Uterus (tissue), 2 donors: ENCODE measurements around the gene APBA3.

ENCODE experiments used
- POLR2A ChIP-seq, 2 donors: fragments of 450-650 bp; IDR thresholded peaks; one replicate each; pipeline ENCODE4 v1.6.1; 2016; ENCODE audit warnings: antibody characterized with exemption in 2 of 2, mild to moderate bottlenecking in 1 of 2, moderate library complexity in 1 of 2
- TF ChIP-seq, protein P1 (sequence below), 4 experiments: fragments of 200-600 bp in 2 of 4; fragments of 450-650 bp in 2 of 4; sonication (generic) in 2 of 4; IDR thresholded peaks; one replicate each; pipeline ENCODE4 v1.5.1; 2016 to 2019; ENCODE audit warnings: antibody characterized with exemption in 4 of 4, mild to moderate bottlenecking in 2 of 4, moderate library complexity in 1 of 4

DNA sequence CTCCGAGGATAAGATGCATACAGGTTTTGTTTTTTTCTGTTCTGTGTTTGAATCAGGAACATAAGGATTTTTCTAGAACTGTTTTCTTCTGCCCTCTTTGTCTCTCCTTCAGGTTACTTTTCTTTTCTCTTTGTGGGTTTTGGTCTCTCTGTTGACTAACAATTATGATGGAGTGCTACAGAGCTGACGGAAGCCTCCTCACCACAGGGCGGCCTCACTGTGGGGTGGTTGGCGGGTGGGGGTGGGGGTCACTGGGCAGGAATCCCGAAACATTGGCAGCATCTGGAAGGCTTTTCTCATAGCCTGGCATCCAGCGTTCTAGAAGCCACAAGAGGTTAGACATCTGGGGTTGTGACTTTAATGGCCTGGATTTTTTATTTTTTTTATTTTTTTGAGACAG is 36.6 kb upstream of the APBA3 start:
- TF ChIP-seq, protein P1, sequence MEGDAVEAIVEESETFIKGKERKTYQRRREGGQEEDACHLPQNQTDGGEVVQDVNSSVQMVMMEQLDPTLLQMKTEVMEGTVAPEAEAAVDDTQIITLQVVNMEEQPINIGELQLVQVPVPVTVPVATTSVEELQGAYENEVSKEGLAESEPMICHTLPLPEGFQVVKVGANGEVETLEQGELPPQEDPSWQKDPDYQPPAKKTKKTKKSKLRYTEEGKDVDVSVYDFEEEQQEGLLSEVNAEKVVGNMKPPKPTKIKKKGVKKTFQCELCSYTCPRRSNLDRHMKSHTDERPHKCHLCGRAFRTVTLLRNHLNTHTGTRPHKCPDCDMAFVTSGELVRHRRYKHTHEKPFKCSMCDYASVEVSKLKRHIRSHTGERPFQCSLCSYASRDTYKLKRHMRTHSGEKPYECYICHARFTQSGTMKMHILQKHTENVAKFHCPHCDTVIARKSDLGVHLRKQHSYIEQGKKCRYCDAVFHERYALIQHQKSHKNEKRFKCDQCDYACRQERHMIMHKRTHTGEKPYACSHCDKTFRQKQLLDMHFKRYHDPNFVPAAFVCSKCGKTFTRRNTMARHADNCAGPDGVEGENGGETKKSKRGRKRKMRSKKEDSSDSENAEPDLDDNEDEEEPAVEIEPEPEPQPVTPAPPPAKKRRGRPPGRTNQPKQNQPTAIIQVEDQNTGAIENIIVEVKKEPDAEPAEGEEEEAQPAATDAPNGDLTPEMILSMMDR (IDR thresholded peaks at IDR 0.05): no peak
- no peak for TF ChIP-seq POLR2A (IDR thresholded peaks at IDR 0.05)
